ENCODE results near the gene XXYLT1.

- no peak for TF ChIP-seq ELF4 (IDR thresholded peaks at IDR 0.05)
- no peak for TF ChIP-seq FOXA1 (IDR thresholded peaks at IDR 0.05)
- no peak for TF ChIP-seq FOXK2 (IDR thresholded peaks at IDR 0.05)
- TF ChIP-seq SUZ12 (IDR thresholded peaks at IDR 0.05) = no peak
These were observed 44.0 kb downstream of the XXYLT1 start for GRCh38 chr3:195226900-195227447.

Measured in HEK293T (cell line).